Heart left ventricle (tissue), 16 donors: ENCODE measurements around the gene ENKD1. TPM values are rescaled to one million over a fixed set of nuclear protein-coding genes. Genes with fewer than 3 reads are reported as not detected.

Experiments
- ATAC-seq, 4 donors: fragments of 200-7000 bp; cut with Tn5 transposase; one replicate each; pipeline ENCODE4 v1.9.1; 2020 to 2022; ENCODE audit warnings: moderate library complexity in 4 of 4, mild to moderate bottlenecking in 3 of 4, moderate number of reproducible peaks in 1 of 4
- DNase-seq, 5 donors: peaks; one replicate each; pipeline ENCODE4 v3.0.0-alpha.2; 2020
- H3K27ac ChIP-seq, 12 donors: fragments of 200-600 bp; sonication (generic) in 4 of 12; one replicate each; pipeline versions ENCODE4 v1.5.0 to v1.8.0; 2016 to 2022; ENCODE audit warnings: mild to moderate bottlenecking in 2 of 12
- H3K27me3 ChIP-seq, 9 donors: fragments of 200-600 bp; sonication (generic) in 2 of 9; one replicate each; pipeline versions ENCODE4 v1.5.1 to v1.8.0; 2016 to 2022; ENCODE audit warnings: mild to moderate bottlenecking in 3 of 9
- H3K36me3 ChIP-seq, 9 donors: fragments of 200-600 bp; sonication (generic) in 2 of 9; one replicate each; pipeline versions ENCODE4 v1.5.0 to v1.8.0; 2018 to 2022; ENCODE audit warnings: mild to moderate bottlenecking in 2 of 9
- H3K4me1 ChIP-seq, 12 donors: fragments of 200-600 bp; sonication (generic) in 4 of 12; one replicate each; pipeline versions ENCODE4 v1.5.0 to v1.8.0; 2016 to 2022; ENCODE audit warnings: mild to moderate bottlenecking in 3 of 12
- H3K4me3 ChIP-seq, 12 donors: fragments of 200-600 bp; sonication (generic) in 4 of 12; one replicate each; pipeline versions ENCODE4 v1.5.0 to v1.8.0; 2017 to 2022; ENCODE audit warnings: mild to moderate bottlenecking in 9 of 12, moderate library complexity in 4 of 12
- H3K9me3 ChIP-seq, 12 donors: fragments of 200-600 bp; sonication (generic) in 4 of 12; one replicate each; pipeline versions ENCODE4 v1.5.0 to v1.8.0; 2016 to 2022; ENCODE audit warnings: mild to moderate bottlenecking in 1 of 12
- CTCF ChIP-seq, 12 donors: fragments of 200-600 bp; sonication (generic) in 4 of 12; IDR thresholded peaks; one replicate each; pipeline versions ENCODE4 v1.5.0 to v1.8.0; 2018 to 2022; ENCODE audit warnings: antibody characterized with exemption in 12 of 12, mild to moderate bottlenecking in 5 of 12
- POLR2A ChIP-seq, 2 donors: fragments of 450-650 bp; IDR thresholded peaks; one replicate each; pipeline ENCODE4 v1.6.1; 2017; ENCODE audit warnings: antibody characterized with exemption in 2 of 2, mild to moderate bottlenecking in 2 of 2, moderate library complexity in 2 of 2
- WGBS, 4 donors: extraction: QIAGEN DNeasy Blood & Tissue Kit in 2 of 4; methylation state at CpG; one replicate each; pipeline versions ENCODE4 v1.1.5 to v1.1.7; 2013 to 2018; 5-methylcytosine and 5-hydroxymethylcytosine counted together
- intact Hi-C, 10 donors: fragments of 100-400 bp; cut with DNase I; formaldehyde crosslinking; loops; one replicate each; pipeline versions ENCODE4 v1.11.1 to v1.14.2; 2022
- polyA plus RNA-seq, 2 donors: library from polyadenylated mRNA; stranded (reverse); fragments of 200-250 nt; gene quantifications; one replicate each; pipeline ENCODE4 v1.2.3, GENCODE V29; 2013
- total RNA-seq, 9 donors: library from RNA; depleted of rRNA in 2 of 9; stranded (reverse); fragments of >200 nt in 2 of 9; fragmentation: NEBNext Ultra II Directional in 3 of 9; extraction: Animal tissue kit (Norgen Biotek cat#: 25700) in 3 of 9; gene quantifications; one replicate each; pipeline versions ENCODE4 v1.1.0 to v1.2.4, GENCODE V29; 2016 to 2023
- donor health status: ischemic (EF 13 %, LVEDD 7.1; RV severe dilation, severe dysfunction).
- donor health status: healthy with polysubstance abuse.
- donor health status: DM: no; HTN: yes; CAD: no.
- donor health status: DM: no; HTN: no; CAD: no.
- donor health status: ischemic (EF 25% LVEDD 6.9; RV normal size, moderate dysfunction).
- donor health status: ischemic (EF 25% LVEDD 5.7; RV mildly dilated, moderate dysfunction).
- donor health status: healthy.
- donor health status: DM: yes; HTN: yes; CAD: no.
- donor health status: ischemic (EF 35%, LVEDD 5.7; RV mildly dilated, moderate dysfunction).
- donor health status: nonischemic (EF 11% LVEDD 7.7; RV severe dilation, severe dysfunction).
- donor health status: DM: yes; HTN: yes; CAD: no.
- donor health status: PGD.
- donor health status: ischemic (EF 29% LVEDD 5.4; RV normal size, mild dysfunction).
- donor health status: nonischemic (EF 23%, LVEDD 6.1; RV moderate dilation, normal function).

The ENKD1 gene
- total and polyA plus RNA-seq, 11 donors: 7.6 to 26.9 (median 10.6) TPM

- ATAC-seq (no peak), DNase-seq (no peak)
- no peak overlapping the region for H3K4me3 ChIP-seq
- no peak overlapping the region for H3K27ac ChIP-seq
- no peaks in the 10 kb centered on the region for H3K9me3 ChIP-seq
- TF ChIP-seq CTCF (IDR thresholded peaks at IDR 0.05) (no peak), POLR2A (IDR thresholded peaks at IDR 0.05) (no peak)
- peaks cover 0 to 75% (median 59%) of the 10 kb centered on the region in 9 donors for H3K36me3 ChIP-seq
- H3K27me3 ChIP-seq: no peaks in the 10 kb centered on the region
- intact Hi-C loops: no loop called here
- WGBS, 4 donors: 83 to 90% (median 88%) methylated on average over 12 of the region's 12 CpGs
- H3K4me1 ChIP-seq: peaks cover 0 to 22% (median 8%) of the 10 kb centered on the region in 12 donors
These were observed 28.9 kb downstream of the ENKD1 start for GRCh38 chr16:67637625-67638024.

DNA sequence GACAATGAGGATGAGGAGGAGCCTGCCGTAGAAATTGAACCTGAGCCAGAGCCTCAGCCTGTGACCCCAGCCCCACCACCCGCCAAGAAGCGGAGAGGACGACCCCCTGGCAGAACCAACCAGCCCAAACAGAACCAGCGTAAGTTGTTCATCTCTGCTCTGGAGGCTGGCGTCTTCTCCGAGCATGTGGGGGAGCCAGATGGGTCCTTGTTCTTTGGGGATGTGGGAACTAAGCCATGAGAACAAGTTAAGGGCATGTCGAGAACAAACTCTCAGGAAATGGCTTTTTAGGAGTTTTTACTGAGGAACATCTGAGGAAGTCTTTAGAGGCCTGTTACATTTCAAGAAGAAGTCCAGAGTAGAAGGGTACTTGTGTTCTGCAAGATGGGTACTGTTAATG is 29.8 kb downstream of the ENKD1 start:
- H3K36me3 ChIP-seq: peaks cover 0 to 84% (median 68%) of the 10 kb centered on the region in 9 donors
- intact Hi-C loops: no loop called here

DNA sequence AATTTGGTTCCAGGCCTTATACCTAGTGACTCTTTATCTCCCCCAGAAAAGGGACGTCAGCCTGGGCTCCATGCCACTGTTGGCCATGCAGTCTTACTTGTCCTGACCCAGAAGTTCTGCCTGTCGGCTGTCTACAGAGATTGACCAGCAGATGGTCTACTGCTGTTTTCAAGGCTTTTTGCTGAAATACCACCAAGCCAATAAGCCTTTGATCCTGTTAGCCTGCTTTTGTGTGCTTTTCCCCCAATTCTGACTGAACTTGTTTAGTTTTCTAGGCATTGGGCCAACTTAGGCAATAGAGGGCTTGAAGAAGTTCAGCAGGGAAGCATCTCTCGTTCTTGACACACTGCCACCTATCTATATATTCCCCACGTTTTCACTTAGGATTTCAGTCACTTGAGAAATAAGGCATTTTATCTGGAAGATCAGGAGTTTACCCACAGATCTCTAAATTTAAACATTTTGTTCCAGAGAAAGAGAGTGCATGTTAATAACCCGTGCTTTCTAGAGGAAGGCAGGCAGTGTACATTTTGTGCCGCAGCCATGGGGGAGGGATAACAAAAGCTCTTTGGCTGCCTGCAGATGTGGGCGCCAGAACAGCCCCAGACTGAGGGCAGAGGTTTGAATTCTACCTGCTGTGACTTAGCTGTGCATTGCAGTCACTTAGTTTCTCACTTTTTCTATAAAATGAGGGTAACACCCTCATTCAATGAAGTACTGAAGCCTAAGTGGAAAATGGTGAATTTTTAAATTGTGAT is 34.0 kb downstream of the ENKD1 start:
- H3K4me1 ChIP-seq: peaks cover 0 to 12% (median 3%) of the 10 kb centered on the region in 12 donors
- H3K9me3 ChIP-seq: no peaks in the 10 kb centered on the region
- intact Hi-C loops: no loop called here
- TF ChIP-seq CTCF (IDR thresholded peaks at IDR 0.05) (no peak), POLR2A (IDR thresholded peaks at IDR 0.05) (no peak)
- H3K36me3 ChIP-seq: peaks cover 0 to 100% (median 91%) of the 10 kb centered on the region in 9 donors
- DNase-seq: peak in 3 of 5 donors; percentile 51 to 72 (median 65)
- H3K4me3 ChIP-seq: no peak overlapping the region
- H3K27me3 ChIP-seq: no peaks in the 10 kb centered on the region
- ATAC-seq: peak; percentile 70 to 84 (median 76)
- H3K27ac ChIP-seq: no peak overlapping the region
- WGBS, 4 donors: 53 to 62% (median 60%) methylated on average over 7 of the region's 7 CpGs

More for the DNA sequence above, 29.8 kb downstream of the ENKD1 start:
- no peaks in the 10 kb centered on the region for H3K9me3 ChIP-seq
- TF ChIP-seq POLR2A (IDR thresholded peaks at IDR 0.05) (no peak), CTCF (IDR thresholded peaks at IDR 0.05) (no peak)
- no peaks in the 10 kb centered on the region for H3K27me3 ChIP-seq
- DNase-seq (no peak), ATAC-seq (no peak)
- WGBS, 4 donors: 89 to 92% (median 91%) methylated on average over 8 of the region's 8 CpGs
- H3K4me1 ChIP-seq: peaks cover 0 to 23% (median 6%) of the 10 kb centered on the region in 12 donors
- no peak overlapping the region for H3K4me3 ChIP-seq
- H3K27ac ChIP-seq: no peak overlapping the region

- intact Hi-C loops: no loop called here
- TF ChIP-seq CTCF (IDR thresholded peaks at IDR 0.05): no peak
- TF ChIP-seq POLR2A (IDR thresholded peaks at IDR 0.05): no peak
- no peak overlapping the region for H3K27ac ChIP-seq
- 81 to 91% (median 88%) methylated on average over 13 to 14 of the region's 14 CpGs for WGBS, 4 donors
- no peak for ATAC-seq
- H3K9me3 ChIP-seq: no peaks in the 10 kb centered on the region
- peaks cover 0 to 98% (median 95%) of the 10 kb centered on the region in 9 donors for H3K36me3 ChIP-seq
- peaks cover 0 to 12% (median 3%) of the 10 kb centered on the region in 12 donors for H3K4me1 ChIP-seq
- no peaks in the 10 kb centered on the region for H3K27me3 ChIP-seq
- no peak for DNase-seq
- no peak overlapping the region for H3K4me3 ChIP-seq
These were observed 38.3 kb downstream of the ENKD1 start for GRCh38 chr16:67628216-67628615.
